GM18499 (cell line): ENCODE results near the gene GJC3.
"Not testable (repeated sequence)": the region's sequence is repeated elsewhere in the genome, so short reads cannot be mapped to it uniquely, and the experiment has no call there.

Experiments used
- ATAC-seq: cut with Tn5 transposase; IDR thresholded peaks from one replicate; pipeline ENCODE4 v1.9.1; 2021; ENCODE audit warnings: moderate number of reproducible peaks; ENCODE audit not compliant: insufficient read depth, unreplicated experiment

GJC3 gene

DNA sequence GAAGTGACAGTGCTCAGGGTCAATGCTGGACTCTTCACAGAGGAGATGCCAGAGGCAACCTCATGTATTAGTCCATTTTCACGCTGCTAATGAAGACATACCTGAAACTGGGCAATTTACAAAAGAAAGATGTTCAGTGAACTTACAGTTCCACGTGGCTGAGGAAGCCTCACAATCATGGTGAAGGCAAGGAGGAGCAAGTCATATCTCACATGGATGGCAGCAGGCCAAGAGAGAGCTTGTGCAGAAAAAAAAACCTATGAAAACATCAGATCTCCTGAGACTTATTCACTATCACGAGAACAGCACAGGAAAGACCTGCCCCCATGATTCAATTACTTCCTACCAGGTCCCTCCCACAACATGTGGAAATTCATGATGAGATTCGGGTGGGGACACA is 5.6 kb upstream of the GJC3 start:
- not testable (repeated sequence) for ATAC-seq

DNA sequence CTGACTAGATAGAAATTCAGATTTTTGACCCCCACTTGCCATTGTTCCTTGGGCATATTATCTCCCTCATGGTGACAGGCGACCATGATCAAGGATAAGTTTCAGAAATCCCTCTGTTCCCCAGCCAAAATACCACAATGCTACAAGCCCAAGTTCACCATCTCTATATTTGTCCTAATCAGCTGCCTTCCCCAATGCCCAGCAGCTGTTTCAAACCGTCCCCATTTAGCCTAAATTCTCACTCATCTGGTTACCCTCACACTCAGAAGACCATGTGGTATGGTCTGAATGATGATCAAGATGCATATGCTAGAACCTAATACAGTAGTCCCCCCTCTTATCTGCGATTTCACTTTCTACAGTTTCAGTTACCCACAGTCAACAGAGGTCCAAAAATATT is 956 bp upstream of the GJC3 start:
- ATAC-seq = no peak

DNA sequence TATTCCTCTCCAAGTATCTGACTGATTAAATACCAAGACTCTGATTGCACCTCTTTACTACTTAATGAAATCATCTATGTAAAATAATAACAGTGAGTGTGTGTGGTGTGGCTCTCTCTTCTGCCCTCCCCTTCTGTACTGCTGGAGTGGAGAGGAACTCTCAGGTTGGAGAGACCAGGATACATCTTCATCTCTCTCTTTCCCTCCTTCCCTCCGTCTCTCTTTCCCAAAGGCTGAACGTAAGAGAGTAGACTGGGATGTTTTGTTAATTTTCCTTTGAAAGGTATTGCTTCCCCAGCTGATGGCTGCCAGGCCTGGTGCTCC is 272 bp upstream of the GJC3 start:
- no peak for ATAC-seq

DNA sequence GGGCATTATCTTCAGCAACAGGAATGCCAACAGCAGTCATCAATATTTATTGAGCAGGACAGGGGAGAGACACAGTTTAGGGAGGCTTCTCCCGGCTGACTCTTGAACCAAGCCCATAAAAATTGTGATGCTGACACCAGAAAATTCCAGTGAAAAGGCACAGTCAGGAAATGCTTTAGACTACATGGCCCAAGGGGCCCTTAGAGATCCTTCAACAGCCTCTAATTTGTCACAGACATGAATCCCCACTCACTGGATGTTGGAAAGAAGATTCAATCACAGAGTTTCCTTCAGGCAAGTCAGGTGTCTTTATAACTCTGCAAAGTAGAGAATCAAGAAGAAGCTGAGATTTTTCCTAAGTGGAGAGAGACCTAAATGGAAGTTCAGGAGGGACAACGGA is 1.2 kb downstream of the GJC3 start:
- no peak for ATAC-seq

DNA sequence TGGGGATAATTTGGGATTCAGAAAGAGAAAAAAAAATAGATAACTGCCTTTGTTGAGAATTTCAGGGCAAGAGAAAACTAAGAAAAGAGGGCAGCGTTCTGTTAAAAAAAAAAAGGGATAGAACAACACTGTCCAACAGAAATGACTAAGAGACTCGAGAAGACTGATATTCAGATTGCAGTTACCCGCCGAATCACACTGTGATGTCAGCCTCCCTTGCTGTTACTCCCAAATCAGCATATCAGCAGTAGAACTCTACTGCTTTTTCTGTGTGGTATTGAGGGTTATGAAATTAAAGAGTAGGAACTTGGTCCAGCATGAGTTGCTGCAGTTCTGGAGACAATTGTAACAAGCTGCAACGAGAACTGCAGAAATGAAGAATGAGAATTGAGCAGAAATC is 1.9 kb downstream of the GJC3 start:
- no peak for ATAC-seq

DNA sequence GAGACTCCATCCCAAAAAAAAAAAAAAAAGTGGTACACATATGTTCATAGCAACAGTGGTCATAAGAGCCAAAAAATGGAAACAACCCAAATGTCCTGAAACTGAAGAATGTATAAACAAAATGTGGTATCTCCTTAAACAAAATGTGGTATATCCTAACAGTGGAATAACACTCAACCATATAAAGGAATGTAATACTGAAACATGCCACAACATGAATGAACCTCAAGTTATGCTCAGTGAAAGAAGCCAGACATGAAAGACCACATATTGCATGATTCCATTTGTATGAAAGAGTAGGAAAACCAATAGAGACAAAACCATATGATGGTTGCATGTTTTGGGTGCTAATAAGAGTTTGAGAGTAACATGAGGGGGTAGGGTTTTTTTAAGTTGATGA is 3.1 kb downstream of the GJC3 start:
- ATAC-seq = no peak

DNA sequence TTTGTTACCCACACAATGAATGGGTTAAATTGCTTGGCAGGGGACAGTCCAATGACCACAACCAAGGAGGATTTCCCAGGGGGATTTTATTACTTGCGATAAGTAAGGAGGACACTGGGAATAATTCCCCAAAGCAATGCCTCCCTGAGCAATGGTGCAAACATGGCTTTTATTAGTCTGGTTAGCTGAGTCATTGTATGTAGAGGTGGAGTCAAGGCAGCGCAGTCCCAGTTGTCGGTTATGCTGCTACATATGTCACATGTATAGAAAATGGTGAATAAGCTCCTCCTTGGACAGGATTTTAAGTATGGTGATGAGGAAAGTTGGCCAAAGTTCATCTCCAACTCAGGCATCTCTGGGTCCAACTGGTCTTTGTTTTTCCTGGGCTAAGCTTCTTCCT is 6.2 kb downstream of the GJC3 start:
- no peak for ATAC-seq

DNA sequence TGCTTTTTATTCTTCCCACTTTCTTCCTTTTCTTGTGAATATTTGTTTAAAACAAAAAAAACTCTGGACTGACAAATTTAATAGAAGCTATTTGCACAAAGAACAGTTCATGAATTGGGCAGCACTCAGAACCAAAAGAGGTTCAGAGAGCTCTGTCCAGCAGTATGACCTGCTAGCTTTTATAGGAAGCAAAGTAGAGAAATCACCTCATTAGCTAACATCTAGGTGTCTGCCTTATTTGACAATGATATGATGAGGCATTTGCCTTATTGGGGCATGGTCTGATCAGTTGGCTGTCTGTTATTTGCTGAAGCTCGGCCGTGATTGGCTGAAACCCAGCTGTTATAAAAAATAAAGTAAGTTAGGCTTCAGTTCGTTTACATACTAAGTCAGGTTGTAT is 9.3 kb downstream of the GJC3 start:
- no peak for ATAC-seq

DNA sequence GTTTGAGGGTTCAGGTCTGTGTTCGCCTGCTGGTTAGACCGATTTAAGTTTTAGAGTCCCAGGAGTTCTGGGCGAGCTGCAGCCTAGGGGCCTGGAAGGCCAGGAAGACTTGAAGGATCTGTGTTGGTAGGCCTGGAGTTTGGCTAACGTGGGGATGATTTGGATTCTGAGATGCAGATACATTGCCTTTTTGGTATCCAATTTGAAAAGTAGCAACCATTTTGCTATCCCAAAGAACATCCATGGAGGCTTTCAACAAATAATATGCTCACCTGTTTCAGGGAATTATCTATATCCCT is 9.7 kb downstream of the GJC3 start:
- ATAC-seq = no peak

DNA sequence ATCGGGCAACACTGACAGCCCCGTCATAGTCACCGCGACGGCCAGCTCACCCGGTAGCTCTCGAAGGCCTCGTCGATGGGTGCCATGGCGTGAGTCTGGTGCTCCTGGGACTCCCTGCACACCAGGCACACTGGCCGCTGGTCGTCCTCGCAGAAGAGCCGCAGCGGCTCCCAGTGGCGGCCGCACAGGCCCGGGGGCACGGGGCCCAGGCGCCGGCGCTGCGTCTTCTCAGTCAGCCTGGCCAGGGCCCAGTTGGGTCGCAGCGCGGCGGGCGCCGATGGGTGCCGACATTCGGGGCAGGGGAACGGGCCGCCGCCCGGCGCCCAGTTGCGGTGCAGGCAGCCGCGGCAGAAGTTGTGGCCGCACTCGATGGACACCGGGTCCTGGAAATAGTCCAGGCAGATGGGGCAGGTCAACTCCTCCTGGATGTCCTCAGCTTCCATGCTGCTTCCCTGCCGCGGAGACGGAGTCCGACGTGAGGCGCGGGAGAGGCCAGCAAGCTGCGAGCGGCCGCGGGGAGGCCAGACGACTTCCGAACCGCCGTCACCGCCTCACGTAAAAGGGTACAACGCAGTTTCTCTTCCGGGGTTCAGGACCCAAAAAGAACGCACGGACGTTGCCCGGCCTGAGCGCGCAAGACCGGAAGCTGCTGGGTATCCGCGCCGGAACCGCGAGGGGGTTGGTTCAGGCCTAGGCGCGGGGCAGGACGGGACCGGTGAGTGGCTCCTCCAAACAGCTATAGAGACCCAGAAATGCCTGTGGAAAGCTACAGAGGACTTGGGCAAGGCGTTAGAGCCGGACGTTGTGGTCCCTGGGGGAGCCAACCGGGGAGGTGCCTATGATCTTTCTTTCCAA is 10.2 kb downstream of the GJC3 start, which contains the start of gene TRIM4:
Gene TRIM4, minus strand, starts transcription at position 572 of the 855 bp plus-strand sequence. Its CDS starts 129 bp downstream, at position 443.
- ATAC-seq = no peak

DNA sequence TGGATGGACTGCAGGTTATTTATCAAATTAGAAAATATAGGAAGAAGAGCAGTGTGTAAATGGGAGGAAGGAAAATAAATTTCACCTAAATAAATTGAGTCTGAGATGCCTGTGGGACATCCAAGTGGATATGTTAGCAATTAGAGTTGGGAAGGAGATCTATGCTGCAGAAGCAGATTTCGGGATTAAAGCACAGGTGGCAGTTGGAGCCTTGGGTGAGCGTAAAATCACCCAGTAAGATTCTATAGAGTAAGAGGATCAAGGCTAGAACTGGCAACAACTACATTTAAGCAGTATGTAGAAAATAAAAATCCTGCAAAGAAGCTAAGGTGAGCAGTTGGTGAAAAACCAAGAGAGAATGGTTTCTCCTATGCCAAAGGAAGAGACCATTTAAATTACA is 18.4 kb downstream of the GJC3 start:
- no peak for ATAC-seq

DNA sequence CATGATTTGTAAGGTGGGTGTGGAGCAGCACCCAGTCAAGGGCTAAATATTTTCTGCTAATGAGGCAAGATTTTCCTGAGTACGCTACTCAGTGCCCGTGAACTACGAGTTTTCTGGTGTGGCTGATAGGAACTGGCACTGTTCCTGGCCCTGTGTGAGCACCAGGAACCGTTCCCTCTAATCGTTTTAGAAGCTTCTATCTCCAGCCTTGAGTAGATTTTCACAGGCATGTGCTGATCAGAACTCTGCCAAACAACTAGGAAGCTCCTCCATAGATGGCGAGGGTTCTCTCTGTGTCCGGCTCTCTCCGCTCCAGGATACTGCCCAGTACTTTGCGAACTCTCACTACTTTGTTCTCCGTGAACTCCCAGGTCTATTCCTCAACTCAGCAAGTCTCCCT is 27.8 kb downstream of the GJC3 start:
- no peak for ATAC-seq

DNA sequence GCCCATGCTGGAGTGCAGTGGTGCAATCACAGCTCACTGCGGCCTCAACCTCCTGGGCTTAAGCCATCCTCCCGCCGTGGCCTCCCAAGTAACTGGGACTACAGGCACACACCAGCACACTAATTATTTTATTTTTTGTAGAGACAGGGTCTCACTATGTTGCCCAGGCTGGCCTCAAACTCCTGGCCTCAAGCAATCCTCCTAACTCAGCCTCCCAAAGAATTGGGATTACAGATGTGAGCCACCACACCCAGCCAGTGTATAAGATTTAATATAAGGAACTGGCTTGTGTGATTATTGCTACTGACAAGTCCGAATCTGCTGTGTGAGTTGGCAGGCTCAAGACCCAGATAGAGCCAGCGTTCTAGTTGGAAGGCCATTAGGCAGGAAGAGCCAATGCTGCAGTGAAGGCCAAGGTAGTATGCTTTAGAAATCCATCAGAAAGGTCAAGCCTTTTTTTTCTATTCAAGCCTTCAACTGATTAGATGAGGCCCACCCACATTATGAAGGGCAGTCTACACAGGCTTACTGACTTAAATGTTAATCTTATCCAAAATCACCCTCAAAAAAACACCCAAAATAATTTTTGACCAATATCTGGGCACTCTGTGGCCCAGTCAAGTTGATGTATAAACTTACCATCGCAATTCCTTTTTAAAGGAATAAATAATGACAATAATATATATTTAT is 29.4 kb downstream of the GJC3 start:
- ATAC-seq = no peak

DNA sequence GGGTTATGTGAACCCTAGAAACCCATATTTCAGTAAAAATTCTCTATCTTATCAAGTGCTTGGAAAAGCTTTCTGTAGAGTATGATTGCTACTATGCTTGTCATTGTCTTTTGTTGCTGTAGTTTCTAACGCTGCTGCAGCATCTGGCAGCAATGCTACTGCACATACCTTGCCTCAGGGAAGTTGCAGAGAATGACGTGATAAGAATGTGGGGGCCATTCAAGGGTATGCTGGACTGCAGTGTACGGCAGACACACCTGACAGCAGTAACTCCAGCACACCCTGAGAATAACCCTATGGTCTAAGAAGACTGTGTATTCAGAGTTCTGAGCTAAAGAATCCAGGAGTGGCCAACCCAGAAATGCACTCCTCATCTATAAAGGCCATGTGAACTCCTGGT is 30.6 kb downstream of the GJC3 start:
- no peak for ATAC-seq

DNA sequence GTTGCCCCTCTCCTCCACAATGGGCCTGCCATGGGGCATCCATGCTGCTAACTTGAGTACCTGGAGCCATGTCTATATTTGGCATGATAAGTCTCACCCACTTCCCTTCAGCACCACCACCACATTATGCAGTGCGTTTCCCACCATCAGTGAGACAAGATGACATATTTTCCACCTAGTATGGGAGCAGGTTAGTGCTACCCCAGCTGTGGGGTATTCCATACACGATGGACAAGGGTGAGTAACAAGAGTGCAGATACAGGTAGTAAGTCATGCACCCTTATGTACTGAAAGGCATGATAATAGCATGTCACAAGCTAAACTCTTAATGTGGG is 31.4 kb downstream of the GJC3 start:
- no peak for ATAC-seq

DNA sequence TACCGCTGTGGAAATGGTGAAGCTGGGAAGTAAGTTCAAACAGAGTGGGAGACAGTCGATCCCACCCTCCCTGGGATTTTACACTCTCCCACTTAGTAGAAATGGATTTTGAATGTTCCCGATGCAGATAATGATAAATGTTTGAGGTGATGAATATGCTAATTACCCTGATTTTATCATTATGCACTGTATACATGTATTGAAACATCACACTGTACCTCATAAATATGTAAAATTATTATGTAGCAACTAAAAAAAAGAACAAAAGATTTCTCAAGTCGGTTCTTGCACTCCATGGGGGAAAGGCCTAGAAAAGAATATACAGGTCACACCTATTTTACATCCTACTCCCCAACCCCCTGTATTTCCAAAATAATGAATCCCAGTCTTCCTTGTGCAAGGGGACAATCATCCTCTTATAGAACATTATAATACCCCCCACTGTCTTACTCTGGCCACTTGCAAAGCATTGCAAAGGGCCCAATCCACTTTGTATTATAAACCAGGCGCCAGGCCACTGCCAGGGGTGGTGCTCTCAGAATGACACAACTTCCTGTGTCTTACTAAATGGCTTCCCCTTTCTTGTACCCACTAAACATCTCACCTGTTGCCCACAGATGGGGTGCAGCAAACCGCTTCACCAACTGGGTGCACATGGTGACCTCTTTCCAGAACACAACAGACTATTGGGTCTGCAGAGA is 31.9 kb downstream of the GJC3 start:
- ATAC-seq = no peak

DNA sequence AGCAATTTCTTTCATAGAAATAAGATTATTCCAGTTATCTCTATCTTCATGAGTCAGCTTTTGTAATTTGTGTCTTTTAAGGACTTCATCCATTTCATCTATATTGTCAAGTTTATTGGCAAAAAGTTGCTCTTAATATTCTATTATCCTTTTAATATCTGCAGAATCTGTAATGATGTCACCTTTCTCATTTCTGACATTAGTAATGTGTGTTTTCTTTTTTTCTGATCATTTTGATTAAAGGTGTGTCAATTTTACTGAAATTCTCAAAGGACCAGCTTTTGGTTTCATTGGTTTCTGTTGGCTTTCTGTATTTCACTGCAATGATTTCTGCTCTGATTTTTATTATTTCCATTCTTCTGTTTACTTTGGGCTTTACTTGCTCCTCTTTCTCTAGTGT is 34.7 kb downstream of the GJC3 start:
- no peak for ATAC-seq

DNA sequence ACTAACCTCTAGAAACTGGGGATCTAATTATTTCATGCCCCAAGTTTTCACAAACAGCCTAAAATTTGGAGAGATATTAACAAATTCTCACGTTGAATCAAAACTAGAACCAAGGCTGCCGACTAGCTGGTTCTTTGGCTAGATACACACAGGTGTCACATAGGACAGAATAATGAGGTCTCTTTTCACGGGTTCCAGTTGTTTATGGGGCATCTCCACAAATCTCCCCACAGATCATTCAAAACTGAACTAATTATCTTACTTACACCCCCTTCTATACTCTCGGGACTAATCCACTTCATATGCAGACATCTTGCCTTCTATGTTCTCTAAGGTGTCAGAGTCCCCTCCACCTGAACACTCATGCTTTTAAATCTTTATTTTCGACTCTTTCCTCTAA is 36.1 kb downstream of the GJC3 start:
- ATAC-seq = no peak

DNA sequence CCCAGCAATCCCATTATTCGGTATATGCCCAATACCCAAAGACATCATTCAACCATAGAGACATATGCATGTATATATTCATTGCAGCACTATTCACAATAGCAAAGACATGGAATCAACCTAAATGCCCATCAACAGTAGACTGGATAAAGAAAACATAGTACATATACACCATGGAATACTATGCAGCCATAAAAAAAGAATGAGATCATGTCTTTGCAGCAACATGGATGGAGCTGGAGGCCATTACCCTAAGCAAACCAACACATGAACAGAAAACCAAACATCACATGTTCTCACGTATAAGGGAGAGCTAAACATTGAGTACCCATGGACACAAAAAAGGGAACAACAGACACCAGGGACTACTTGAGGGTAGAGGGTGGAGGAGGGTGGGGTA is 39.1 kb downstream of the GJC3 start:
- ATAC-seq = not testable (repeated sequence)

DNA sequence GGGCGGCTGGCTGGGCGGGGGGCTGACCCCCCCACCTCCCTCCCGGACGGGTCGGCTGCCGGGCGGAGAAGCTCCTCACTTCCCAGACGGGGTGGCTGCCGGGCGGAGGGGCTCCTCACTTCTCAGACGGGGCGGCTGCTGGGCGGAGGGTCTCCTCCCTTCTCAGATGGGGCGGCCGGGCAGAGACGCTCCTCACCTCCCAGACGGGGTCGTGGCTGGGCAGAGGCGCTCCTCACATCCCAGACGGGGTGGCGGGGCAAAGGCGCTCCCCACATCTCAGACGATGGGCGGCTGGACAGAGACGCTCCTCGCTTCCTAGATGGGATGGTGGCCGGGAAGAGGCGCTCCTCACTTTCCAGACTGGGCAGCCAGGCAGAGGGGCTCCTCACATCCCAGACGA is 41.1 kb downstream of the GJC3 start:
- ATAC-seq = not testable (repeated sequence)

DNA sequence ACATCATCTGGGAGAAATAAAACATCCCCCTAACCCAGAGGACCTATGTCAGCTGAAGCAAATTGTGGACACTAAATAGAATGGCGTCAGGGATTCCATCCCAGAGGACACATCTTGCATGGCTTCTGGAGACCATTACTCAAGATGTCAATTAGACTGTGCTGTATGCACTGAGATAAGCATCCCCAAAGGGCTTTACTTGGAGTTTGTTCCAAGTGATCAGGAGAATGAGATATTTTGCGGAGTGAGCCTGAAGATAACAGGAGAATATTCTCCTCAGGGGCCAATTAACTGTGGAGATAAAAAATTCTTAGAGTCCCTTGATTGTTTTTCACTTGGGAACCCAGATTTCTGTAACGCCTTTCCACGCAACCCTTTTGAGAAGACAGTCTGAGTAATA is 48.0 kb downstream of the GJC3 start:
- ATAC-seq = no peak

DNA sequence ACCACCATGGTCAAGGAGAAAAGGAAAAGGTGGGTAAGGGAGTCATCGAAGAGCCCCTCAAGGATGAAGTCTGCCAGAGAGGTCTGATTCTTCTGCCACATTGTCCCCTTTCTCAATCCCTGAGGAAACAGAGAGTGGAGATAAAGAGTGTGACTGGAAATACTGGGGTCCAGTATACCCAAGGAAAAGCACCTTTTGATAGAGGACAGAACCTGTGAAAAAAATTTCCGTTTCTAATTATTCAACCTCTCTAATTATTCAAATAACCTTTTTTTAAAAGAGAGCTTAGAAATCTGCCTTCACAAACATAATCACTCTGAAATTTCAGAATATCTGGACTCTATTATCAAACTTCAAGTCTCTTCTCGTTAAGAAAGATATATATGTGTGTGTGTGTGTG is 52.5 kb downstream of the GJC3 start, which contains the start of gene OR2AE1:
Gene OR2AE1, minus strand, starts transcription at position 101 of the 400 bp plus-strand sequence. Its CDS starts 0 bp downstream, at position 101.
- no peak for ATAC-seq
